Liver (tissue), 9 donors: ENCODE measurements around the gene CLEC17A. TPM values are rescaled to one million over a fixed set of nuclear protein-coding genes. Genes with fewer than 3 reads are reported as not detected.

ENCODE experiments used
- DNase-seq: peaks from one replicate; pipeline ENCODE4 v3.0.0-alpha.2; 2017; ENCODE audit warnings: low spot score
- H3K27ac ChIP-seq, 2 donors: one replicate each; pipeline ENCODE4 v1.7.0; 2013; ENCODE audit warnings: inconsistent platforms in 2 of 2, low read length in 2 of 2, control low read depth in 1 of 2, low read depth in 1 of 2, mild to moderate bottlenecking in 1 of 2
- H3K27me3 ChIP-seq, 4 donors: one replicate each; pipeline versions ENCODE4 v1.6.1 to v1.7.0; 2013; ENCODE audit warnings: low read length in 3 of 4, inconsistent platforms in 1 of 4, mild to moderate bottlenecking in 1 of 4, moderate library complexity in 1 of 4; ENCODE audit not compliant: control insufficient read depth in 4 of 4, insufficient read depth in 4 of 4
- H3K36me3 ChIP-seq, 4 donors: one replicate each; pipeline versions ENCODE4 v1.6.1 to v1.7.0; 2013; ENCODE audit warnings: low read length in 3 of 4, mild to moderate bottlenecking in 3 of 4, low read depth in 1 of 4, moderate library complexity in 1 of 4; ENCODE audit not compliant: control insufficient read depth in 4 of 4, insufficient read depth in 3 of 4
- H3K4me1 ChIP-seq, 4 donors: one replicate each; pipeline versions ENCODE4 v1.6.1 to v1.7.0; 2013; ENCODE audit warnings: low read length in 3 of 4, mild to moderate bottlenecking in 3 of 4, moderate library complexity in 1 of 4; ENCODE audit not compliant: control insufficient read depth in 4 of 4, insufficient read depth in 4 of 4
- H3K4me3 ChIP-seq, 3 donors: one replicate each; pipeline versions ENCODE4 v1.6.1 to v1.7.0; 2013; ENCODE audit warnings: low read length in 3 of 3, control low read depth in 1 of 3, low read depth in 1 of 3, mild to moderate bottlenecking in 1 of 3
- H3K9ac ChIP-seq, 2 donors: one replicate each; pipeline ENCODE4 v1.7.0; 2013; ENCODE audit warnings: low read length in 2 of 2, mild to moderate bottlenecking in 2 of 2, moderate library complexity in 2 of 2, control low read depth in 1 of 2, low read depth in 1 of 2
- H3K9me3 ChIP-seq, 4 donors: one replicate each; pipeline versions ENCODE4 v1.6.1 to v1.7.0; 2013; ENCODE audit warnings: low read length in 3 of 4; ENCODE audit not compliant: control insufficient read depth in 4 of 4
- ATF3 ChIP-seq: IDR thresholded peaks from 2 replicates; pipeline ENCODE4 v1.6.1; 2016; ENCODE audit warnings: antibody characterized with exemption
- EGR1 ChIP-seq, 2 donors: IDR thresholded peaks; 2 replicates each; pipeline ENCODE4 v1.6.1; 2016 to 2018; ENCODE audit warnings: antibody characterized with exemption in 2 of 2, low read depth in 2 of 2
- FOXA1 ChIP-seq: IDR thresholded peaks from 2 replicates; pipeline ENCODE4 v1.6.1; 2016; ENCODE audit warnings: antibody characterized with exemption
- FOXA2 ChIP-seq: IDR thresholded peaks from 2 replicates; pipeline ENCODE4 v1.6.1; 2016; ENCODE audit warnings: antibody characterized with exemption
- GABPA ChIP-seq, 2 donors: IDR thresholded peaks in 1 of 2; conservative IDR thresholded peaks in 1 of 2; 2 replicates each; pipeline ENCODE4 v1.6.1; 2016; ENCODE audit warnings: antibody characterized with exemption in 2 of 2, mild to moderate bottlenecking in 1 of 2, moderate library complexity in 1 of 2
- HNF4A ChIP-seq, 2 donors: conservative IDR thresholded peaks; 2 replicates each; pipeline ENCODE4 v1.6.1; 2016; ENCODE audit warnings: antibody characterized with exemption in 2 of 2, mild to moderate bottlenecking in 2 of 2
- HNF4G ChIP-seq: IDR thresholded peaks from 2 replicates; pipeline ENCODE4 v1.6.1; 2016; ENCODE audit warnings: antibody characterized with exemption
- JUND ChIP-seq, 2 donors: IDR thresholded peaks; 2 replicates each; pipeline ENCODE4 v1.6.1; 2016; ENCODE audit warnings: antibody characterized with exemption in 2 of 2
- NR2F2 ChIP-seq: IDR thresholded peaks from 2 replicates; pipeline ENCODE4 v1.6.1; 2016; ENCODE audit warnings: antibody characterized with exemption
- RAD21 ChIP-seq, 2 donors: IDR thresholded peaks; 2 replicates each; pipeline ENCODE4 v1.6.1; 2016; ENCODE audit warnings: antibody characterized with exemption in 2 of 2, mild to moderate bottlenecking in 2 of 2
- RXRA ChIP-seq, 2 donors: IDR thresholded peaks; 2 replicates each; pipeline ENCODE4 v1.6.1; 2017 to 2018; ENCODE audit warnings: antibody characterized with exemption in 2 of 2, mild to moderate bottlenecking in 1 of 2
- SP1 ChIP-seq: IDR thresholded peaks from 2 replicates; pipeline ENCODE4 v1.6.1; 2018; ENCODE audit warnings: antibody characterized with exemption, mild to moderate bottlenecking
- TAF1 ChIP-seq: conservative IDR thresholded peaks from 2 replicates; pipeline ENCODE4 v1.6.1; 2016; ENCODE audit warnings: antibody characterized with exemption, mild to moderate bottlenecking
- YY1 ChIP-seq: IDR thresholded peaks from 2 replicates; pipeline ENCODE4 v1.6.1; 2016; ENCODE audit warnings: antibody characterized with exemption, mild to moderate bottlenecking
- ZBTB33 ChIP-seq: IDR thresholded peaks from 2 replicates; pipeline ENCODE4 v1.6.1; 2016; ENCODE audit warnings: antibody characterized with exemption
- WGBS: extraction: QIAGEN DNeasy Blood & Tissue Kit; methylation state at CpG from one replicate; pipeline ENCODE4 v1.1.7; 2013; 5-methylcytosine and 5-hydroxymethylcytosine counted together
- polyA plus RNA-seq, 2 donors: library from polyadenylated mRNA; stranded (reverse) in 1 of 2; unstranded in 1 of 2; fragments of 200-250 nt in 1 of 2; fragments of >200 nt in 1 of 2; fragmentation: Nextera tagmentation in 1 of 2; extraction: Ambion mirVana in 1 of 2; gene quantifications; one replicate each; pipeline versions ENCODE4 v1.2.1 to v1.2.3, GENCODE V29; 2013 to 2015
- total RNA-seq, 2 donors: library from RNA; depleted of rRNA; stranded (reverse); fragments of >200 nt; gene quantifications; one replicate each; pipeline ENCODE4 v1.2.3, GENCODE V29; 2014
- TF ChIP-seq, protein P1 (sequence below): IDR thresholded peaks from 2 replicates; pipeline ENCODE4 v1.6.1; 2016; ENCODE audit warnings: antibody characterized with exemption
- TF ChIP-seq, protein P2 (sequence below): IDR thresholded peaks from 2 replicates; pipeline ENCODE4 v1.6.1; 2016; ENCODE audit warnings: antibody characterized with exemption, mild to moderate bottlenecking
- TF ChIP-seq, protein P3 (sequence below): fragments of 150-350 bp; IDR thresholded peaks from 2 replicates; pipeline ENCODE4 v1.5.1; 2017; ENCODE audit warnings: improper control_type of control experiment, low read depth, low read length; ENCODE audit not compliant: missing input control
- donor health status: healthy.
- donor health status: healthy.
- donor health status: healthy.
- donor health status: healthy.
- donor health status: healthy.

CLEC17A gene
- total and polyA plus RNA-seq, 4 donors, result 0.22 to 0.28 TPM; not detected in 2

- H3K36me3 ChIP-seq, result no peaks in the 10 kb centered on the region
- H3K9me3 ChIP-seq, result peaks cover 0 to 4% (median 0%) of the 10 kb centered on the region in 4 donors
- no peaks in the 10 kb centered on the region for H3K4me1 ChIP-seq
- H3K9ac ChIP-seq, result no peak overlapping the region
- H3K27me3 ChIP-seq, result no peaks in the 10 kb centered on the region
- H3K27ac ChIP-seq, result no peak overlapping the region
- TF ChIP-seq NR2F2 (no peak), ATF3 (no peak), HNF4A (conservative IDR thresholded peaks at IDR 0.05) (no peak), SP1 (no peak), RXRA (IDR thresholded peaks at IDR 0.05) (no peak), YY1 (no peak), JUND (IDR thresholded peaks at IDR 0.05) (no peak), GABPA (IDR thresholded peaks at IDR 0.05 in 1 of 2, conservative IDR thresholded peaks at IDR 0.05 in 1 of 2) (no peak), FOXA2 (no peak), ZBTB33 (no peak), RAD21 (IDR thresholded peaks at IDR 0.05) (no peak), HNF4G (no peak), FOXA1 (no peak), TAF1 (no peak), EGR1 (IDR thresholded peaks at IDR 0.05; ENCODE audit: low read depth in 2 of 2) (no peak)
- TF ChIP-seq, protein P1, sequence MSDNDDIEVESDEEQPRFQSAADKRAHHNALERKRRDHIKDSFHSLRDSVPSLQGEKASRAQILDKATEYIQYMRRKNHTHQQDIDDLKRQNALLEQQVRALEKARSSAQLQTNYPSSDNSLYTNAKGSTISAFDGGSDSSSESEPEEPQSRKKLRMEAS, result no peak
- TF ChIP-seq, protein P2, sequence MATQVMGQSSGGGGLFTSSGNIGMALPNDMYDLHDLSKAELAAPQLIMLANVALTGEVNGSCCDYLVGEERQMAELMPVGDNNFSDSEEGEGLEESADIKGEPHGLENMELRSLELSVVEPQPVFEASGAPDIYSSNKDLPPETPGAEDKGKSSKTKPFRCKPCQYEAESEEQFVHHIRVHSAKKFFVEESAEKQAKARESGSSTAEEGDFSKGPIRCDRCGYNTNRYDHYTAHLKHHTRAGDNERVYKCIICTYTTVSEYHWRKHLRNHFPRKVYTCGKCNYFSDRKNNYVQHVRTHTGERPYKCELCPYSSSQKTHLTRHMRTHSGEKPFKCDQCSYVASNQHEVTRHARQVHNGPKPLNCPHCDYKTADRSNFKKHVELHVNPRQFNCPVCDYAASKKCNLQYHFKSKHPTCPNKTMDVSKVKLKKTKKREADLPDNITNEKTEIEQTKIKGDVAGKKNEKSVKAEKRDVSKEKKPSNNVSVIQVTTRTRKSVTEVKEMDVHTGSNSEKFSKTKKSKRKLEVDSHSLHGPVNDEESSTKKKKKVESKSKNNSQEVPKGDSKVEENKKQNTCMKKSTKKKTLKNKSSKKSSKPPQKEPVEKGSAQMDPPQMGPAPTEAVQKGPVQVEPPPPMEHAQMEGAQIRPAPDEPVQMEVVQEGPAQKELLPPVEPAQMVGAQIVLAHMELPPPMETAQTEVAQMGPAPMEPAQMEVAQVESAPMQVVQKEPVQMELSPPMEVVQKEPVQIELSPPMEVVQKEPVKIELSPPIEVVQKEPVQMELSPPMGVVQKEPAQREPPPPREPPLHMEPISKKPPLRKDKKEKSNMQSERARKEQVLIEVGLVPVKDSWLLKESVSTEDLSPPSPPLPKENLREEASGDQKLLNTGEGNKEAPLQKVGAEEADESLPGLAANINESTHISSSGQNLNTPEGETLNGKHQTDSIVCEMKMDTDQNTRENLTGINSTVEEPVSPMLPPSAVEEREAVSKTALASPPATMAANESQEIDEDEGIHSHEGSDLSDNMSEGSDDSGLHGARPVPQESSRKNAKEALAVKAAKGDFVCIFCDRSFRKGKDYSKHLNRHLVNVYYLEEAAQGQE, result no peak
- TF ChIP-seq, protein P3, sequence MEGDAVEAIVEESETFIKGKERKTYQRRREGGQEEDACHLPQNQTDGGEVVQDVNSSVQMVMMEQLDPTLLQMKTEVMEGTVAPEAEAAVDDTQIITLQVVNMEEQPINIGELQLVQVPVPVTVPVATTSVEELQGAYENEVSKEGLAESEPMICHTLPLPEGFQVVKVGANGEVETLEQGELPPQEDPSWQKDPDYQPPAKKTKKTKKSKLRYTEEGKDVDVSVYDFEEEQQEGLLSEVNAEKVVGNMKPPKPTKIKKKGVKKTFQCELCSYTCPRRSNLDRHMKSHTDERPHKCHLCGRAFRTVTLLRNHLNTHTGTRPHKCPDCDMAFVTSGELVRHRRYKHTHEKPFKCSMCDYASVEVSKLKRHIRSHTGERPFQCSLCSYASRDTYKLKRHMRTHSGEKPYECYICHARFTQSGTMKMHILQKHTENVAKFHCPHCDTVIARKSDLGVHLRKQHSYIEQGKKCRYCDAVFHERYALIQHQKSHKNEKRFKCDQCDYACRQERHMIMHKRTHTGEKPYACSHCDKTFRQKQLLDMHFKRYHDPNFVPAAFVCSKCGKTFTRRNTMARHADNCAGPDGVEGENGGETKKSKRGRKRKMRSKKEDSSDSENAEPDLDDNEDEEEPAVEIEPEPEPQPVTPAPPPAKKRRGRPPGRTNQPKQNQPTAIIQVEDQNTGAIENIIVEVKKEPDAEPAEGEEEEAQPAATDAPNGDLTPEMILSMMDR, result no peak
- 83% methylated on average over 2 of the region's 2 CpGs for WGBS
- DNase-seq, result no peak
- H3K4me3 ChIP-seq, result no peak overlapping the region
Measured at GRCh38 chr19:14603990-14604387, 21.1 kb downstream of the CLEC17A start.
